GM21447 (cell line): Measurements from ENCODE around the gene TPP2.

Experiments used
- ATAC-seq: cut with Tn5 transposase; IDR thresholded peaks from one replicate; pipeline ENCODE4 v1.9.1; 2021; ENCODE audit not compliant: unreplicated experiment

Gene TPP2

DNA sequence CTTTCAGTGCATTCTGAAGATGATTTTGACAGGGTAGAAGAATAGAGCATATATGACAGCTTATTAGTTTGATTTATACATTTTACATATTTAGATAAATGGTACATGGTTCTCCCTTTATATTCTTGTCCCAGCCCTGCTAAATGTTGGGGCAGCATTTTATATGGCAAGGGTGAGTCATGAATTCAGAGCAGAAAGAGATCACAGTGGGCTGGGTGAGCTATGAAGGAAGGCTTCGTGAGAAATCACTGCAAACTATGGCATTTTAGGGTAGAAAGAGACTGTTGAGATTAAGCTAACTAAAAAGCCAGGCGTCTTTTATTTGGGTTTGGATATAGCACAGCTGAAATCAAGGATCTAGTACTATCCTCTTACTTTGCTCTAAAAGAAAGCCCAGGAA is 122.0 kb downstream of the TPP2 start:
- no peak for ATAC-seq

DNA sequence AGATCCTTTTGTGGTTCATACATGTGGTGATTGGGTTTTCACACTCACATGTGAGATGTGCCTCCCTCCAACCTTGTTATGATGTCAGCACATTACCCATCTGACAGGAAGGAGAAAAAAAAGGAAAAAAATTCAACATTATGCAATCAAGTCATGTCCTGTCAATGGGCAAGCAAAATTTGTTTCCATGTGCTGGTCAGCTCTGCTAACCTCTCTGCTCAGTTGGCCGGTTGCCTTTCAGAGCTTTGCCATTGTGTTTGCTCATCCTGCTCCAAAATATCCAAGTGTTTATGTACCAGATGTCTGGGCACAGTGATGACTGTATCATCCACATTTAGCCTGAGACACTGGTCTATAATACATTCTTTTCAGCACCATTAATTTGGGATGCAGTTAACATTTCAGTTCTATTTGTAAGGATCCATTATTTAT is 125.0 kb downstream of the TPP2 start:
- no peak for ATAC-seq

DNA sequence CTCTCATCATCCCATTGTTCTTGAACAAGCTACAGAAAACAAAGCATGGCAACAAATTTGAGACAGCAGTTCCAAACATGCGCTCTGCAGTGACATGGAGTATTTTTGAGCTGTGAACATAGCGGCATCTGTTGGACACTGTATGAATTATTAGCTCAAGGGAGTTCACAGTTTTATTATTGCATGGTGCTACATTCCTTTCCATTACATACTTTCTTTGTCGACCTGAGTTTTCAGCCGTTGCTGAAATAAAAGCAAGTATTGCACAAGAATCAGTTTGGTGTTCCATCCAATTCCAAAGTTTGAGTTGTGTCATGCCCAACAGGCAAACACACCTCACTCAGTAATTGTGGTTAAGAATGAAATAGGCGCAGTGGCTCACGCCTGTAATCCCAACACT is 128.1 kb downstream of the TPP2 start:
- no peak for ATAC-seq

DNA sequence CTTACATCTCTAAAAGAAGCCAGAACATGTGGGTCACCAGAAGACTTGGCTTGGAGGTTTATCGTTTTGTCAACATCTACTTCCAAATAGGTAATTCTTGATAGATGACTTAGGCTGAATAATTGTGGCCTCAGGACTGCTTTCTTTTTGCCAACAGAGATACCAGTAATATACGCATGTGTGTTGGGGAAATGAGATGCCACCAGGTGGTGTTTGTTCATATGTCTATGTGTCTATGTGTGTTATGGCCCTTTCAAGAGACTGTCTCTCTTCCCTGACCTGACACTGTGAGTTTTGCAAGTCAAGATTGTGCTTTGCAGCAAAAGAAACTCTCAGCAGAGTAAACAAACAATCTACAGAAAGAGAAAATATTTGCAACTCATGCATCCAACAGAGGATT is 129.6 kb downstream of the TPP2 start:
- no peak for ATAC-seq
